VCaP (cell line): Measurements from ENCODE around the gene BPIFB2.

Experiments
- H3K27ac ChIP-seq: fragments of 450-650 bp; 2 replicates; pipeline ENCODE4 v1.5.1; 2017
- TF ChIP-seq, protein P1 (sequence below): fragments of 450-650 bp; conservative IDR thresholded peaks from 2 replicates; pipeline ENCODE4 v1.5.1; 2017; ENCODE audit warnings: mild to moderate bottlenecking, moderate library complexity

Gene BPIFB2

DNA sequence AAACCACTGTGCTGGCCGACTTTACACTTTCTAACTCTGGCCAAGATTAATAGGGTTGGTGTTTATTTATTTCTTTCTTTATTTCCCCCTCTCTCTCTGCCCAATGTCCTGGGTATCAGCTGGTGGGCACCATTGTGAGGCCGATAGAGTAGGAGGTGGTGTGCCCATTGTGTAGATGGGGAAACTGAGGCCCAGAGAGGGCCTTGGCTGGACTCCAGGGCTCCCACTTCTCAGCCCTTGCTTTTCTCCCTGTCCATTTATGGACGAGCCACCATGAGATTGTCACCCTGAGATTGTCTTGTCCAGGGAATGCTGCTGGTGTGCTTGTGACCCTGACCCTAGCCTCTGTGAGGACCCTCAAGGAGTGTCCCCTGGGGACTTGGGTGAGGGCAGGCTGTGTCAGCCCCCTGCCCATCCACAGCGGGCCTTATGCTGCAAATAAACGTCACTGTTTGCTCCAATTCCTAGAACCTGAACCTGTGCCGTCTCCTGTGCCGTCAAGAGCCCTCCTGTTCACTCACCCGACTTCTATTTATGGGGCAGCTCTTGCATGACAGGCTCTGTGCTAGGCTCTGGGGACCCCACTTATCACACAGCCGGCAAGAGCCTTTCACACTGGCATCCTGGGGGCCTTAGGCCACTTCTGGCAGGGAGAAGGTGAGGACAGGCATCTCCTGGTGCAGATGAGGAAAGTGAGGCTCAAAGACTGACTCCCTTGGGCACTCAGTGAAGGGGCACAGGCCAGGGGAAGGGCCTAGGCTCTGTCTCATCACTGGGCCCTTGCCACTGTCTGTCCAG, 28.1 kb upstream of the BPIFB2 start:
- no peak overlapping the region for H3K27ac ChIP-seq
- TF ChIP-seq, protein P1, sequence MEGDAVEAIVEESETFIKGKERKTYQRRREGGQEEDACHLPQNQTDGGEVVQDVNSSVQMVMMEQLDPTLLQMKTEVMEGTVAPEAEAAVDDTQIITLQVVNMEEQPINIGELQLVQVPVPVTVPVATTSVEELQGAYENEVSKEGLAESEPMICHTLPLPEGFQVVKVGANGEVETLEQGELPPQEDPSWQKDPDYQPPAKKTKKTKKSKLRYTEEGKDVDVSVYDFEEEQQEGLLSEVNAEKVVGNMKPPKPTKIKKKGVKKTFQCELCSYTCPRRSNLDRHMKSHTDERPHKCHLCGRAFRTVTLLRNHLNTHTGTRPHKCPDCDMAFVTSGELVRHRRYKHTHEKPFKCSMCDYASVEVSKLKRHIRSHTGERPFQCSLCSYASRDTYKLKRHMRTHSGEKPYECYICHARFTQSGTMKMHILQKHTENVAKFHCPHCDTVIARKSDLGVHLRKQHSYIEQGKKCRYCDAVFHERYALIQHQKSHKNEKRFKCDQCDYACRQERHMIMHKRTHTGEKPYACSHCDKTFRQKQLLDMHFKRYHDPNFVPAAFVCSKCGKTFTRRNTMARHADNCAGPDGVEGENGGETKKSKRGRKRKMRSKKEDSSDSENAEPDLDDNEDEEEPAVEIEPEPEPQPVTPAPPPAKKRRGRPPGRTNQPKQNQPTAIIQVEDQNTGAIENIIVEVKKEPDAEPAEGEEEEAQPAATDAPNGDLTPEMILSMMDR: no peak

GRCh38 chr20:32980131-32980941, 27.2 kb upstream of the BPIFB2 start:
- TF ChIP-seq, protein P1: no peak
- no peak overlapping the region for H3K27ac ChIP-seq

DNA sequence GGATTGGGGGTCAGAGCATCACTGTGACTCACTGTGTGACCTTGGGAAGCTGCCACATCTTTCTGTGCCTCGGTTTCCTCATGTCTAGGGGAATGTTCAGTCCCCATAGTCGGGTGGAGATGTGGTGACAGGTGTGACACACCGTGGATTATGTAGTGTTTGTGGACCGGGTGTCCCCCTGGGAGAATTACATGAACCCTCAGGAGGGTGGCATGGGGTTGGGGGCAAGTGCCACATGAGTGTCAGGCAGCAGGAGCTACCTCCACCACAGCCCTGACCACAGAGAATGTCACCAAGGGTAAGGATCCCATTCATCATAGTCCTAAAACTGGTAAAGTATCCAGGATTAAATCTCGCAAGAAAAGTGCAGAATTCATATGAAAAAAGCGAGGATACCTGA, 26.5 kb upstream of the BPIFB2 start:
- no peak overlapping the region for H3K27ac ChIP-seq
- TF ChIP-seq, protein P1: no peak

DNA sequence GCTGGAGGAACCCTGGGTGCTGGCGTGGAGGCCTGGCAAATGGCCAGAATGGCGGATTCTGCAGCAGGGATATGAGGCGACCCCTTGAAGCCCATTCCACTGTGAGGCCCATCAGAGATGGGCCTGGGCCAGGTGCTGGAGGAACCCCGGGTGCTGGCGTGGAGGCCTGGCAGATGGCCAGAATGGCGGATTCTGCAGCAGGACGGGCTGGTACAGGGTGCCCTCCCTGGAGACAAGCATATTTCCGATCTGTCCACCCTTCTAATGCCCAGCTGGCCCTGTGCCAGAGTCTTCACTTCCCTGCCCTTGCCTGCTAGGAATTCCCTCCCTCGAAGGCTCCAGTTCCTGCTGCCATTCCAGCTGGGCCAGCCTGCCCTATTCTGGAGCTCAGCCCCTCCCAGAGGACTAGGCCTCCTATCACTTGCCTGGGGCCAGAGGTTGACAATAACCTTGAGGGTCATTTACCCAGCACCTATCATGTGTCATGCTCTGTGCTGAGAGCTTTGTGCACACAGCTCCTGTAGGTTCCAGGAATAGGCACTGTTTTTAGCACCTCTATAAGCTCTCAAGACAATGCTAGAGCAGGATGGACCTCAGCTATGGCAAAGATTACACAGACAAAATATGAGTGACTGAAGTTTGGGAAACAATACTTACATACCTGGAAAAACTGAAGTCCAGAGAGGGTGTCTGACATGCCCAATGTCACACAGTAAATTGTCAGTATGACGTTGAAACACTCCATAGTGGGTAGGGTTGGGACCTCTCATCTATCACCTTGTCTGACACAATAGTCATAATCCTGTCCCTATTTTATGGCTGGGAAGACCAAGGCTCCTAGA, 24.7 kb upstream of the BPIFB2 start:
- TF ChIP-seq, protein P1: no peak
- H3K27ac ChIP-seq: peak overlapping the region; percentile 39; the same call in 1 of the 2 replicates

- H3K27ac ChIP-seq: peak overlapping the region; percentile 39; the same call in 1 of the 2 replicates
- TF ChIP-seq, protein P1: no peak
Measured at GRCh38 chr20:32983459-32984112, 23.9 kb upstream of the BPIFB2 start.

DNA sequence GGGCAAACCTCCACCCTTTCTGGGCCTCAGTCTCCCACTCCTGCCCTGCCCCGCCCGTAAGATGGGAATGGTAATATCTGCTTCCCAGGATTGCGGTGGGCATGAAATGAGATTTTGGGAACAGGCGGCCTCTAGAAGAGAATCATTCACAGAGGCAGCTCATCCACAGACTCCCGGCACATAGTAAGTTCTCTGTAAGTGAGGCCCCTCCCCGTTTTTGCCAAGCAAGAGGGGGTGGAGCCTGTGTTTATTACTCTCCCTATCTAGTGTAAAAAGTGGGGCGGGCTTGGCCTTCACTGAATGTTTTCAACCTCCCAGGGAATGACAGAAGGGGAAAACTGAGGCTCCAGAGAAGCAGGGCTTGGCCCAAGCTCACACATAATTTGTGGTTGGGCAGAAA, 23.3 kb upstream of the BPIFB2 start:
- no peak overlapping the region for H3K27ac ChIP-seq
- TF ChIP-seq, protein P1: no peak
